Activated CD4-positive, alpha-beta memory T cell treated with anti-CD3 and anti-CD28 coated beads for 36 hours (primary cell): Measurements from ENCODE around the gene ZBTB45. TPM values are rescaled to one million over a fixed set of nuclear protein-coding genes. Genes with fewer than 3 reads are reported as not detected.
"Not testable (repeated sequence)": the region's sequence is repeated elsewhere in the genome, so short reads cannot be mapped to it uniquely, and the experiment has no call there.

Experiments used
- CTCF ChIA-PET: fragments of 350-600 bp; sonication (Branson Sonifier 250); formaldehyde crosslinking; loops from one replicate; lab custom pipeline; 2021; ENCODE audit warnings: antibody characterized with exemption, inconsistent platforms; lab: Charles Lee
- POLR2A ChIA-PET: fragments of 350-600 bp; sonication (Branson Sonifier 250); formaldehyde crosslinking; loops from one replicate; lab custom pipeline; 2021; ENCODE audit warnings: antibody characterized with exemption; lab: Charles Lee
- DNase-seq: peaks from one replicate; pipeline ENCODE4 v3.0.0-alpha.2; 2020
- H3K27ac Mint-ChIP-seq: one replicate; pipeline ENCODE4 v1.8.0; 2021; ENCODE audit warnings: mixed read lengths
- H3K27me3 Mint-ChIP-seq: one replicate; pipeline ENCODE4 v1.8.0; 2021; ENCODE audit warnings: mixed read lengths
- H3K36me3 Mint-ChIP-seq: one replicate; pipeline ENCODE4 v1.8.0; 2021; ENCODE audit warnings: mixed read lengths
- H3K4me1 Mint-ChIP-seq: one replicate; pipeline ENCODE4 v1.8.0; 2021; ENCODE audit warnings: low read depth, mixed read lengths
- H3K4me3 Mint-ChIP-seq: one replicate; pipeline ENCODE4 v1.8.0; 2021; ENCODE audit warnings: mild to moderate bottlenecking, mixed read lengths
- H3K9me3 Mint-ChIP-seq: one replicate; pipeline ENCODE4 v1.8.0; 2021; ENCODE audit warnings: mixed read lengths
- intact Hi-C: fragments of 100-400 bp; cut with micrococcal nuclease; formaldehyde crosslinking; loops from one replicate; pipeline ENCODE4 v1.15.1; 2023
- total RNA-seq, 2 experiments: library from RNA; stranded (reverse); gene quantifications; one replicate each; pipeline ENCODE4 v1.2.3, GENCODE V29; 2021

The ZBTB45 gene
- total RNA-seq, 2 experiments from 2014 or later: 9.9 to 10.0 TPM

DNA sequence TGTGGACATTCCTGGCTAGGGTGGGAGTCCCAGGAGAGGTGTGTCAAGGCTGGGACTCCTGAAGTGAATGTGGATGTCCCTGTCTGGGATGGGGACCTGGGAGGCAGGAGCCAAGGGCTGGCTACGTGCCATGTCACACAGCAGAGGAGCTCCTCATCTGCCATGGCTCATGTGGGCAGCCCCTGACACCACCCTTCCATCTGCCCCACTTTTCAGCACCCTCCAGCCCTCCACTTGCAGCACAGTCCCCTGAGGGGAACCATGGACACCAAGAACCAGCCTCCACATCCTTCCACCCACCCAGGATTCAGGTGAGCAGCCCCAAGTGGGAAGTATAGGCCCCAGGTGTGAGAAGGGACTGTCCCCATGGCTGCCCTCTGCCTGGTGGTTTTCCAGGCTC, 41.7 kb downstream of the ZBTB45 start:
- no peak for DNase-seq
- Mint-ChIP-seq H3K4me1 (peaks cover 16% of the 10 kb centered on the region), H3K4me3 (no peak overlapping the region), H3K27ac (peak overlapping the region; percentile 33), H3K27me3 (no peaks in the 10 kb centered on the region), H3K36me3 (peaks cover 14% of the 10 kb centered on the region), H3K9me3 (no peaks in the 10 kb centered on the region)
- CTCF ChIA-PET: interaction anchor here (1.3 kb wide), 1 partner anchor 36 kb away, joined by 3 read pairs; no protein-coding TSS in a partner anchor
- POLR2A ChIA-PET: no interaction called here
- intact Hi-C loops: loop anchor here (2.0 kb wide), 2 partner anchors 97 to 199 kb away; partner anchors contain the start of genes ZNF8 and ZNF837

GRCh38 chr19:58477130-58477529, 42.5 kb downstream of the ZBTB45 start:
- no peaks in the 10 kb centered on the region for H3K27me3 Mint-ChIP-seq
- H3K27ac Mint-ChIP-seq: peak overlapping the region; percentile 99
- H3K36me3 Mint-ChIP-seq: peaks cover 15% of the 10 kb centered on the region
- no peak for DNase-seq
- H3K4me3 Mint-ChIP-seq: peak overlapping the region; percentile 93
- intact Hi-C loops: loop anchor here (2.0 kb wide), 2 partner anchors 96 to 198 kb away; partner anchors contain the start of genes ZNF8 and ZNF837
- POLR2A ChIA-PET: interaction anchor here (1.6 to 3.0 kb wide), 2 partner anchors 11 to 12 kb away, joined by 4 to 11 read pairs; partner anchors contain the start of gene ZNF324
- CTCF ChIA-PET: interaction anchor here (1.3 to 2.6 kb wide), 2 partner anchors 37 to 43 kb away, joined by 3 to 12 read pairs; partner anchors contain the start of gene ZBTB45
- H3K9me3 Mint-ChIP-seq: no peaks in the 10 kb centered on the region
- peaks cover 16% of the 10 kb centered on the region for H3K4me1 Mint-ChIP-seq

DNA sequence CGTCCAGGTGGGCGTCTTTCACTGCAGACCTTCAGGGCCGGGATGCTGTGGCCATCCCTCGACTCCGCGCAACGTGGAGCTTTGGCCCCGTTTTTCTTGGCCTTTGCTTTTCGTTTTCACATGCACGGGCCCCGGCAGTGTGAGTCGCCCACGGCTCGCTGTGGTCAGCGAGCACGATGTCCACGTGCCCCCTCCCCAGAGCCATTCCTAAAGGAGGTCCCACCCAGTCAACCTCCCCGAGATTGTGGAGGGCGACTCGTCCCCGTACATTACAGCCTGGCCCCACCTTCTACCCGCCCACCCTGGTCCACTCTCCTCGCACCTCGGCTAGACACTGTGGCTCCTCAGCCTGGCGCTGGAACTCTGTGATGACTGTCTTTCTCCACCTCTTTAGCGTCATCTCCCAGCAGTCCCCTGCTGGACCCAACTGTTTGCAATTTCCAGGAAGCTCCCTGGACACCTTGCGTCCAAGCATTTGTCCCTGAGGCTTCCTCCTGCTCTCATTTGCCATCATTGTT, 43.1 kb downstream of the ZBTB45 start:
- Mint-ChIP-seq H3K27me3 (no peaks in the 10 kb centered on the region), H3K4me3 (peak overlapping the region; percentile 93), H3K36me3 (peaks cover 15% of the 10 kb centered on the region), H3K4me1 (peaks cover 16% of the 10 kb centered on the region), H3K9me3 (no peaks in the 10 kb centered on the region), H3K27ac (peak overlapping the region; percentile 99)
- ChIA-PET CTCF (interaction anchor here (2.6 kb wide), 1 partner anchor 43 kb away, joined by 12 read pairs; the partner anchor contains the start of gene ZBTB45), POLR2A (interaction anchor here (1.6 to 3.0 kb wide), 2 partner anchors 11 to 13 kb away, joined by 4 to 11 read pairs; partner anchors contain the start of gene ZNF324)
- DNase-seq: peak; percentile 30
- intact Hi-C loops: loop anchor here (1.0 to 2.0 kb wide), 7 partner anchors 12 to 198 kb away; partner anchors contain the start of genes ZNF132, ZNF324B, ZNF8 and ZNF837

DNA sequence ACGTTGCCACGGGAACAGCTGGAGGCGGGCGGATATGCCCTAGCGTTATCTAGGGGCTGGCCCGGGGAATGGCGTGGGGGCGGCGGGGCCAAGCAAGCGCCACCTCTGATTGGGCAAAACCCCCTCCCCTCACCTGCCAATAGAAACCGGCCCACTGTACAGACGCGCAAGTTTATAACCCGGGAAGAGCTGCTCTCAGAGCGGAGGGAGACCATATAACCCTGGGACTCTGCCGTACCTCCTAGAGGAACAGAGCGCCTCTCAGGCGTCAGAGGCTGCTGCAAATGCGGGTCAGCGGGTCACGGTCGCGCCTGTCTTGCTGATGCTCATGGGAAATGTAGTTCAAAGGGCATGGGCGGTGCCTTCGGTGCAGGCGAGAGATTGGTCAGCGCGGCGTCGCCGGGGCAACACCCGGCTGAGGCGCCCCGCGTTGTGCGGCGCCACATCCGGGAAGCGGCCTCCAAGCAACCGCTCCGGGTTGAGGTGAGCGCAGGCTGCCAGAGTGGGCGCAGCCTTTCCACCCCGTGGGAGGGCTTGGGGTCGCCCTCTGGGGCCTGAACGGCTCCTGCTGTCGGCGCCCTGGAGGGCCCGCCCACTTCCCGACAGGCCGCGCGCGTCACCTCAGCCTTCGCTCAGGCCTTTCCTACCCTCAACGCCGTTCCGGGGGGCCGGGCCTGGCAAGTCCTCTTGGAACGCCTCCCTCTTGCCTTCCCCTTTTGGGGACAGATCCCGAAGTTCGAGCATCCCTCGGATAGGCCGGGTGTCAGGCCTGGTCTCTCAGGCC, 43.7 kb downstream of the ZBTB45 start, which contains the start of gene ZNF446:
TSS of gene ZNF446 (plus strand) at position 639 of the 784 bp plus-strand sequence. CDS start 867 bp downstream, outside the sequence.
- Mint-ChIP-seq H3K36me3 (peaks cover 12% of the 10 kb centered on the region), H3K4me3 (peak within 1 kb of the TSS; percentile 93), H3K4me1 (peaks cover 16% of the 10 kb centered on the region), H3K9me3 (no peaks in the 10 kb centered on the region), H3K27me3 (no peaks in the 10 kb centered on the region), H3K27ac (peak within 1 kb of the TSS; percentile 99)
- ChIA-PET POLR2A (interaction anchor here (1.1 to 3.0 kb wide), 4 partner anchors 10 to 43 kb away, joined by 4 to 11 read pairs (median 4); partner anchors contain the start of genes ZBTB45 and ZNF324), CTCF (interaction anchor here (0.7 to 2.6 kb wide), 4 partner anchors 38 to 257 kb away, joined by 3 to 12 read pairs (median 3); partner anchors contain the start of genes ZBTB45 and ZNF584)
- DNase-seq: peak; percentile 98
- intact Hi-C loops: loop anchor here (1.0 to 2.0 kb wide), 10 partner anchors 9 to 197 kb away; partner anchors contain the start of genes TRIM28, ZBTB45, ZNF132 and ZNF324

- CTCF ChIA-PET: interaction anchor here (0.7 to 2.6 kb wide), 5 partner anchors 39 to 256 kb away, joined by 3 to 12 read pairs (median 3); partner anchors contain the start of genes ZBTB45 and ZNF584
- Mint-ChIP-seq H3K36me3 (peaks cover 13% of the 10 kb centered on the region), H3K4me1 (peaks cover 16% of the 10 kb centered on the region), H3K9me3 (no peaks in the 10 kb centered on the region), H3K27me3 (no peaks in the 10 kb centered on the region), H3K27ac (peak overlapping the region; percentile 99), H3K4me3 (peak overlapping the region; percentile 93)
- DNase-seq: no peak
- POLR2A ChIA-PET: interaction anchor here (0.8 to 3.0 kb wide), 5 partner anchors 14 to 128 kb away, joined by 3 to 11 read pairs (median 4); partner anchors contain the start of gene ZBTB45
- intact Hi-C loops: loop anchor here (1.0 to 2.0 kb wide), 3 partner anchors 8 to 69 kb away; partner anchors contain the start of genes TRIM28, ZBTB45 and ZNF324
These were observed 44.5 kb downstream of the ZBTB45 start for GRCh38 chr19:58474997-58475713.

- no peak for DNase-seq
- ChIA-PET CTCF (interaction anchor here (0.7 to 2.2 kb wide), 2 partner anchors 40 to 45 kb away, joined by 3 to 6 read pairs; partner anchors contain the start of gene ZBTB45), POLR2A (interaction anchor here (0.8 to 3.0 kb wide), 4 partner anchors 14 to 127 kb away, joined by 3 to 11 read pairs (median 4); no protein-coding TSS in a partner anchor)
- H3K9me3 Mint-ChIP-seq: no peaks in the 10 kb centered on the region
- intact Hi-C loops: loop anchor here (2.0 kb wide), 1 partner anchor 44 kb away; the partner anchor contains the start of gene ZBTB45
- peaks cover 16% of the 10 kb centered on the region for H3K4me1 Mint-ChIP-seq
- H3K27ac Mint-ChIP-seq: peak overlapping the region; percentile 31
- H3K36me3 Mint-ChIP-seq: peaks cover 15% of the 10 kb centered on the region
- H3K27me3 Mint-ChIP-seq: no peaks in the 10 kb centered on the region
- peak overlapping the region; percentile 6 for H3K4me3 Mint-ChIP-seq
These were observed 45.2 kb downstream of the ZBTB45 start for GRCh38 chr19:58474291-58474996.

DNA sequence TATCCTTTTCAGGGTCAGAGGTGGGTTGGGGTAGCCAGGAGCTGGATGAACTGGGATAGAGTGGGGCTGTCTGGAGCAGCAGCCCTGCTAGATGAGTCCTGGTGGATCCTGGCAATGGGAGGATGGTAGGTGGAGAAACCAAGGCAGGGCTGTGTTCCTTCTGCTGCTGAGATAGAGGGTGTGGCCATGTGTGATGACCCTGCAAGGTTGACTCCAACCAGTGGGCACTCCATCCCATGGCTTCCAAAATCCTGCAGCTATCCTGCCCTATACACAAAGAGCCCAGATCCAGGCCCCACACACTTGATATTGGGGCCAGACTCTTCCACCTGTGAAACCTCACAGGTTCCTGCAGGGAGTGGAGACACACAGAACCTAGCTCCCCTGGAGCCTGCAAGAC, 45.8 kb downstream of the ZBTB45 start:
- POLR2A ChIA-PET: interaction anchor here (0.7 to 1.7 kb wide), 2 partner anchors 21 to 40 kb away, joined by 4 to 5 read pairs; no protein-coding TSS in a partner anchor
- H3K4me1 Mint-ChIP-seq: peaks cover 17% of the 10 kb centered on the region
- H3K4me3 Mint-ChIP-seq: no peak overlapping the region
- CTCF ChIA-PET: interaction anchor here (0.7 to 2.2 kb wide), 3 partner anchors 12 to 46 kb away, joined by 3 to 6 read pairs (median 3); partner anchors contain the start of gene ZBTB45
- intact Hi-C loops: loop anchor here (2.0 kb wide), 1 partner anchor 45 kb away; the partner anchor contains the start of gene ZBTB45
- peaks cover 10% of the 10 kb centered on the region for H3K36me3 Mint-ChIP-seq
- H3K27me3 Mint-ChIP-seq: no peaks in the 10 kb centered on the region
- no peak overlapping the region for H3K27ac Mint-ChIP-seq
- no peaks in the 10 kb centered on the region for H3K9me3 Mint-ChIP-seq
- DNase-seq: no peak

GRCh38 chr19:58471736-58472135, 47.9 kb downstream of the ZBTB45 start:
- H3K4me1 Mint-ChIP-seq: peaks cover 26% of the 10 kb centered on the region
- CTCF ChIA-PET: no interaction called here
- no peaks in the 10 kb centered on the region for H3K9me3 Mint-ChIP-seq
- H3K4me3 Mint-ChIP-seq: no peak overlapping the region
- POLR2A ChIA-PET: no interaction called here
- no peaks in the 10 kb centered on the region for H3K27me3 Mint-ChIP-seq
- H3K36me3 Mint-ChIP-seq: peaks cover 10% of the 10 kb centered on the region
- intact Hi-C loops: no loop called here
- no peak for DNase-seq
- no peak overlapping the region for H3K27ac Mint-ChIP-seq

DNA sequence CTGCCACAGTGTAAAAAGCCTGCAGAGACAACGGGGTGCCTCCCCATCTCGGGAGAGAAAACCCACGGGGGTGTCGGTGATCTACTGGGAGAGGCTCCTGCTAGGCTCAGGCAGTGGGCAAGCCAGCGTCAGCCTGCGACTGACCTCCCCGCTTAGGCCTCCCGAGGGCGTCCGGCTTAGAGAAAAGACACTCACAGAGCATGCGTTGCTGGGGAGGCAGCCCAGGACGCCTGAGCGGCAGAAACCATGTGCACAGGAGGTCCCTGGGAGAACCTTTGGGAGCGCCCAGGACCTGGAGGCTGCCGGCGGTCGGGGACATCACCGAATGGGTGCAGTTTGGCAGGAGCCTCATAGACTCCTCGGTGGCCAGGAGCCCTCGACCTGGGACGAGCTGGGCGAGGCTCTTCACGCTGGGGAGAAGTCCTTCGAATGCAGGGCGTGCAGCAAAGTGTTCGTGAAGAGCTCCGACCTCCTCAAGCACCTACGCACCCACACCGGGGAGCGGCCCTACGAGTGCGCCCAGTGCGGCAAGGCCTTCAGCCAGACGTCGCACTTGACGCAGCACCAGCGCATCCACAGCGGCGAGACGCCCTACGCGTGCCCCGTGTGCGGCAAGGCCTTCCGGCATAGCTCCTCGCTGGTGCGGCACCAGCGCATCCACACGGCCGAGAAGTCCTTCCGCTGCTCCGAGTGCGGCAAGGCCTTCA, 48.6 kb downstream of the ZBTB45 start:
- H3K4me3 Mint-ChIP-seq, H3K27ac Mint-ChIP-seq, intact Hi-C loops, H3K27me3 Mint-ChIP-seq, H3K9me3 Mint-ChIP-seq, POLR2A ChIA-PET, DNase-seq, CTCF ChIA-PET: not testable (repeated sequence)
- peaks cover 10% of the 10 kb centered on the region for H3K36me3 Mint-ChIP-seq
- peaks cover 25% of the 10 kb centered on the region for H3K4me1 Mint-ChIP-seq
